ENCODE measurements around the gene TMEM63A.
"Not testable (repeated sequence)": the region's sequence is repeated elsewhere in the genome, so short reads cannot be mapped to it uniquely, and the experiment has no call there.

The TMEM63A gene

GRCh38 chr1:225816643-225817538 is 65.3 kb downstream of the TMEM63A start:
- no peak for TF ChIP-seq CTCF (IDR thresholded peaks at IDR 0.05; ENCODE audit: low read depth, low read length, missing control alignments)
- no peak overlapping the region for H3K4me3 ChIP-seq (replicated peaks; ENCODE audit: low read depth, low read length)
- DNase-seq (ENCODE audit: extremely low read depth, low read depth), result no peak

- no peak for DNase-seq (ENCODE audit: extremely low read depth, low read depth)
- H3K4me3 ChIP-seq (replicated peaks; ENCODE audit: low read depth, low read length), result no peak overlapping the region
- TF ChIP-seq CTCF (IDR thresholded peaks at IDR 0.05; ENCODE audit: low read depth, low read length, missing control alignments), result no peak
Measured at GRCh38 chr1:225815526-225816178, 66.5 kb downstream of the TMEM63A start.

- H3K4me3 ChIP-seq (replicated peaks; ENCODE audit: low read depth, low read length); DNase-seq (ENCODE audit: extremely low read depth, low read depth): not testable (repeated sequence)
Measured at GRCh38 chr1:225815090-225815489, 67.1 kb downstream of the TMEM63A start.

- no peak for DNase-seq (ENCODE audit: extremely low read depth, low read depth)
- H3K4me3 ChIP-seq (replicated peaks; ENCODE audit: low read depth, low read length), result no peak overlapping the region
- no peak for TF ChIP-seq CTCF (IDR thresholded peaks at IDR 0.05; ENCODE audit: low read depth, low read length, missing control alignments)
Measured at GRCh38 chr1:225814381-225814780, 67.8 kb downstream of the TMEM63A start.

GRCh38 chr1:225813214-225813964 is 68.8 kb downstream of the TMEM63A start:
- DNase-seq (ENCODE audit: extremely low read depth, low read depth), result no peak
- no peak overlapping the region for H3K4me3 ChIP-seq (replicated peaks; ENCODE audit: low read depth, low read length)
- no peak for TF ChIP-seq CTCF (IDR thresholded peaks at IDR 0.05; ENCODE audit: low read depth, low read length, missing control alignments)

- no peak for TF ChIP-seq CTCF (IDR thresholded peaks at IDR 0.05; ENCODE audit: low read depth, low read length, missing control alignments)
- no peak for DNase-seq (ENCODE audit: extremely low read depth, low read depth)
- H3K4me3 ChIP-seq (replicated peaks; ENCODE audit: low read depth, low read length), result no peak overlapping the region
Measured at GRCh38 chr1:225812488-225813213, 69.5 kb downstream of the TMEM63A start.
